ENCODE measurements around the gene CASP10.
"Not testable (repeated sequence)": the region's sequence is repeated elsewhere in the genome, so short reads cannot be mapped to it uniquely, and the experiment has no call there.

The CASP10 gene

GRCh38 chr2:201234663-201235135, 51.8 kb downstream of the CASP10 start:
- no peak for DNase-seq

GRCh38 chr2:201235860-201236811, 53.2 kb downstream of the CASP10 start:
- DNase-seq: peak; percentile 56

GRCh38 chr2:201237486-201238123, 54.7 kb downstream of the CASP10 start:
- no peak for DNase-seq

GRCh38 chr2:201239167-201239935, 56.4 kb downstream of the CASP10 start:
- not testable (repeated sequence) for DNase-seq

- DNase-seq: no peak
Observed at GRCh38 chr2:201242571-201243277, 59.8 kb downstream of the CASP10 start.

GRCh38 chr2:201244829-201245228, 61.9 kb downstream of the CASP10 start:
- DNase-seq: no peak

GRCh38 chr2:201246280-201246679, 63.3 kb downstream of the CASP10 start:
- DNase-seq: no peak

- no peak for DNase-seq
Observed at GRCh38 chr2:201248288-201248844, 65.4 kb downstream of the CASP10 start.

GRCh38 chr2:201249889-201250288, 66.9 kb downstream of the CASP10 start:
- no peak for DNase-seq

GRCh38 chr2:201250741-201251140, 67.8 kb downstream of the CASP10 start:
- DNase-seq: no peak

GRCh38 chr2:201254081-201254730, 71.3 kb downstream of the CASP10 start:
- DNase-seq: no peak

GRCh38 chr2:201255408-201256033, 72.6 kb downstream of the CASP10 start:
- DNase-seq: no peak

GRCh38 chr2:201256082-201256481, 73.1 kb downstream of the CASP10 start:
- no peak for DNase-seq

GRCh38 chr2:201257381-201257955, 74.5 kb downstream of the CASP10 start:
- no peak for DNase-seq

- DNase-seq: peak; percentile 90
Observed at GRCh38 chr2:201257956-201258665, 75.2 kb downstream of the CASP10 start.

- no peak for DNase-seq
Observed at GRCh38 chr2:201258666-201259615, 76.0 kb downstream of the CASP10 start.

- DNase-seq: peak; percentile 67
Observed at GRCh38 chr2:201260302-201260800, 77.4 kb downstream of the CASP10 start, which contains the start of gene CASP8. CASP8 (plus strand) TSS chr2:201260536; CDS start chr2:201266487, 5,951 bp downstream.

GRCh38 chr2:201261471-201261870, 78.5 kb downstream of the CASP10 start:
- peak; percentile 58 for DNase-seq

Data from stimulated activated CD4-positive, alpha-beta T cell treated with anti-CD3 and anti-CD28 coated beads, Interleukin-4, amount 100 ng/mL, for 24 hours (primary cell).